GM18511 (cell line): ENCODE results near the gene PARVA.

Source experiments
- ATAC-seq: cut with Tn5 transposase; IDR thresholded peaks from one replicate; pipeline ENCODE4 v1.9.1; 2021; ENCODE audit warnings: mild to moderate bottlenecking, moderate library complexity; ENCODE audit not compliant: unreplicated experiment

Gene PARVA

GRCh38 chr11:12375720-12376119, 1.7 kb upstream of the PARVA start:
- no peak for ATAC-seq

- ATAC-seq = no peak
These were observed 901 bp upstream of the PARVA start for GRCh38 chr11:12376259-12377081.

- ATAC-seq = no peak
These were observed 638 bp downstream of the PARVA start for GRCh38 chr11:12377824-12378593.

GRCh38 chr11:12380565-12381325, 3.4 kb downstream of the PARVA start:
- ATAC-seq = no peak

GRCh38 chr11:12381875-12382274, 4.5 kb downstream of the PARVA start:
- no peak for ATAC-seq

GRCh38 chr11:12382451-12382850, 5.1 kb downstream of the PARVA start:
- no peak for ATAC-seq

GRCh38 chr11:12386309-12386708, 8.9 kb downstream of the PARVA start:
- ATAC-seq = no peak

GRCh38 chr11:12386745-12387144, 9.4 kb downstream of the PARVA start:
- ATAC-seq = no peak

GRCh38 chr11:12388173-12388572, 10.8 kb downstream of the PARVA start:
- no peak for ATAC-seq

GRCh38 chr11:12388939-12389670, 11.7 kb downstream of the PARVA start:
- ATAC-seq = no peak

GRCh38 chr11:12389676-12390657, 12.6 kb downstream of the PARVA start:
- no peak for ATAC-seq

- ATAC-seq = no peak
These were observed 13.3 kb downstream of the PARVA start for GRCh38 chr11:12390687-12391110.

GRCh38 chr11:12392672-12393071, 15.3 kb downstream of the PARVA start:
- no peak for ATAC-seq

- ATAC-seq = no peak
These were observed 16.3 kb downstream of the PARVA start for GRCh38 chr11:12393691-12394090.

GRCh38 chr11:12394601-12395000, 17.2 kb downstream of the PARVA start:
- ATAC-seq = no peak

- ATAC-seq = no peak
These were observed 18.0 kb downstream of the PARVA start for GRCh38 chr11:12395333-12395732.

GRCh38 chr11:12397931-12398334, 20.6 kb downstream of the PARVA start:
- no peak for ATAC-seq

- no peak for ATAC-seq
These were observed 22.0 kb downstream of the PARVA start for GRCh38 chr11:12399355-12399754.

GRCh38 chr11:12402025-12402424, 24.7 kb downstream of the PARVA start:
- no peak for ATAC-seq
